ENCODE results near the gene PTX3.

PTX3 gene

DNA sequence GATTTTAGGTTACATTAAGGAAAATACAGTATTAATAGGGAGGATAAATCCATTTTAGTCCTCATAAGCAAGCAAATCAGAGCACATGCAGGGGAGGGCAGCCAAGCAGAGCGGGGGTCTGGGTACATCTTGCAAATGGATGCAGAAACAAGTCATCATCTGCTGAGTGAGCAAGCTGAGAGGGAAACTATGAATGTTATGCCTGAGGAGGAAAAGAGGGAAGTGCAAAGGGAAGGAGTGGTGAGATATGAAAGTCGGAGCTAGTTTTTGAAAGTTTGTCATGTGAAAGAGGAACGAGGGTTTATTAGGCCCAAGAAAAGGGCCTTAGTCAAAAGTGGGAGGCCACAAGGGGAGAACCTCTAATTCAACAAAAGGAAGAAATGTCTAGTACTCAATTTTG, 15.4 kb downstream of the PTX3 start:
- Histone ChIP-seq H3K9me3 (ENCODE audit: insufficient read depth, low read depth, low read length) (no peaks in the 10 kb centered on the region), H3K27ac (ENCODE audit: low read depth, low read length) (no peak overlapping the region), H3K79me1 (ENCODE audit: low read length) (no peaks in the 10 kb centered on the region), H2BK5ac (ENCODE audit: low read depth, low read length, poor library complexity) (no peak overlapping the region), H4K12ac (ENCODE audit: low read depth, low read length) (no peak overlapping the region), H3K27me3 (ENCODE audit: insufficient read depth, low read length) (no peaks in the 10 kb centered on the region), H3K79me2 (ENCODE audit: control insufficient read depth, insufficient read depth, low read length, poor library complexity) (no peaks in the 10 kb centered on the region), H3K4ac (ENCODE audit: low read depth, low read length) (no peak overlapping the region), H2AFZ (ENCODE audit: insufficient read depth, low read length, poor library complexity) (no peak overlapping the region), H3K23ac (ENCODE audit: low read length) (no peak overlapping the region), H2BK120ac (ENCODE audit: insufficient read depth, low read length, poor library complexity) (no peak overlapping the region), H4K91ac (ENCODE audit: low read depth, low read length) (no peak overlapping the region), H3K4me1 (ENCODE audit: control insufficient read depth in 1 of 2, insufficient read depth in 2 of 2, low read length in 2 of 2) (no peaks in the 10 kb centered on the region), H3K4me2 (ENCODE audit: low read length) (no peak overlapping the region), H3K14ac (ENCODE audit: low read length) (no peak overlapping the region), H3K36me3 (ENCODE audit: control insufficient read depth in 1 of 2, insufficient read depth in 2 of 2, low read length in 2 of 2) (no peaks in the 10 kb centered on the region), H3K4me3 (ENCODE audit: low read depth, low read length) (no peak overlapping the region), H2AK5ac (ENCODE audit: low read length) (no peak overlapping the region), H2BK12ac (ENCODE audit: low read length) (no peak overlapping the region), H4K8ac (ENCODE audit: low read depth, low read length) (no peak overlapping the region), H3K9ac (ENCODE audit: low read length) (no peak overlapping the region), H3K18ac (ENCODE audit: low read length) (no peak overlapping the region)
- WGBS (ENCODE audit: extremely low coverage, insufficient coverage, insufficient read length), result no CpG with 5 or more reads among the region's 3 CpGs
- DNase-seq, result no peak

DNA sequence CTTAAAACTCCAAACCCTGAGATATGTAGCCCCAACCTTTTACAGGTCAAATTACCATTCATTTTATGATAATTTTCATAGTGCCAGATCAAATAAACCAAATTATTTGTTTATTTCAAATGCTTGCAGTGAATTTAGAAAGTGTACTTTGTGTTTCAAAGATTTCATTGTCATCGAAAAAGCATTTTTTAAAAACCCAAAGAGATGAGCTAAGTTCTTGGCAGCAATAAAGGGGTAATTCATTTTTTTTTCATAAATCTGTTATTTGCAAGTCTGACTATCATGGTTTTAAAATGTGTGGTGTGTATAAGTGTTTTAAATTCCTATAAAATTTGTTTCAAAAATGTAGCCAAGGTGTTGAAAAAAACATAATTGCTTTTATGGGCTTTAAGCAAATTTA, 17.2 kb downstream of the PTX3 start:
- no peak overlapping the region for H3K4ac ChIP-seq (ENCODE audit: low read depth, low read length)
- no peak overlapping the region for H4K91ac ChIP-seq (ENCODE audit: low read depth, low read length)
- H2BK5ac ChIP-seq (ENCODE audit: low read depth, low read length, poor library complexity), result no peak overlapping the region
- no peaks in the 10 kb centered on the region for H3K27me3 ChIP-seq (ENCODE audit: insufficient read depth, low read length)
- H4K8ac ChIP-seq (ENCODE audit: low read depth, low read length), result no peak overlapping the region
- H3K4me2 ChIP-seq (ENCODE audit: low read length), result no peak overlapping the region
- no peaks in the 10 kb centered on the region for H3K4me1 ChIP-seq (ENCODE audit: control insufficient read depth in 1 of 2, insufficient read depth in 2 of 2, low read length in 2 of 2)
- DNase-seq, result no peak
- H3K36me3 ChIP-seq (ENCODE audit: control insufficient read depth in 1 of 2, insufficient read depth in 2 of 2, low read length in 2 of 2), result no peaks in the 10 kb centered on the region
- WGBS (ENCODE audit: extremely low coverage, insufficient coverage, insufficient read length), result no CpG with 5 or more reads among the region's 1 CpG
- no peak overlapping the region for H2AK5ac ChIP-seq (ENCODE audit: low read length)
- no peak overlapping the region for H3K23ac ChIP-seq (ENCODE audit: low read length)
- no peak overlapping the region for H3K18ac ChIP-seq (ENCODE audit: low read length)
- no peak overlapping the region for H3K4me3 ChIP-seq (ENCODE audit: low read depth, low read length)
- H3K79me1 ChIP-seq (ENCODE audit: low read length), result no peaks in the 10 kb centered on the region
- H3K9ac ChIP-seq (ENCODE audit: low read length), result no peak overlapping the region
- no peaks in the 10 kb centered on the region for H3K79me2 ChIP-seq (ENCODE audit: control insufficient read depth, insufficient read depth, low read length, poor library complexity)
- H3K9me3 ChIP-seq (ENCODE audit: insufficient read depth, low read depth, low read length), result no peaks in the 10 kb centered on the region
- H2AFZ ChIP-seq (ENCODE audit: insufficient read depth, low read length, poor library complexity), result no peak overlapping the region
- H3K27ac ChIP-seq (ENCODE audit: low read depth, low read length), result no peak overlapping the region
- no peak overlapping the region for H4K12ac ChIP-seq (ENCODE audit: low read depth, low read length)
- H3K14ac ChIP-seq (ENCODE audit: low read length), result no peak overlapping the region
- no peak overlapping the region for H2BK12ac ChIP-seq (ENCODE audit: low read length)
- no peak overlapping the region for H2BK120ac ChIP-seq (ENCODE audit: insufficient read depth, low read length, poor library complexity)

GRCh38 chr3:157459706-157460105, 23.1 kb downstream of the PTX3 start:
- Histone ChIP-seq H3K27ac (ENCODE audit: low read depth, low read length) (no peak overlapping the region), H3K36me3 (ENCODE audit: control insufficient read depth in 1 of 2, insufficient read depth in 2 of 2, low read length in 2 of 2) (no peaks in the 10 kb centered on the region), H4K91ac (ENCODE audit: low read depth, low read length) (no peak overlapping the region), H3K4me3 (ENCODE audit: low read depth, low read length) (no peak overlapping the region), H3K14ac (ENCODE audit: low read length) (no peak overlapping the region), H2BK120ac (ENCODE audit: insufficient read depth, low read length, poor library complexity) (no peak overlapping the region), H3K9ac (ENCODE audit: low read length) (no peak overlapping the region), H3K79me2 (ENCODE audit: control insufficient read depth, insufficient read depth, low read length, poor library complexity) (no peaks in the 10 kb centered on the region), H3K23ac (ENCODE audit: low read length) (no peak overlapping the region), H3K79me1 (ENCODE audit: low read length) (no peaks in the 10 kb centered on the region), H2BK12ac (ENCODE audit: low read length) (no peak overlapping the region), H2AK5ac (ENCODE audit: low read length) (no peak overlapping the region), H3K4me1 (ENCODE audit: control insufficient read depth in 1 of 2, insufficient read depth in 2 of 2, low read length in 2 of 2) (no peaks in the 10 kb centered on the region), H3K4me2 (ENCODE audit: low read length) (no peak overlapping the region), H4K8ac (ENCODE audit: low read depth, low read length) (no peak overlapping the region), H3K9me3 (ENCODE audit: insufficient read depth, low read depth, low read length) (no peaks in the 10 kb centered on the region), H2AFZ (ENCODE audit: insufficient read depth, low read length, poor library complexity) (no peak overlapping the region), H3K27me3 (ENCODE audit: insufficient read depth, low read length) (no peaks in the 10 kb centered on the region), H2BK5ac (ENCODE audit: low read depth, low read length, poor library complexity) (no peak overlapping the region), H3K4ac (ENCODE audit: low read depth, low read length) (no peak overlapping the region), H3K18ac (ENCODE audit: low read length) (no peak overlapping the region), H4K12ac (ENCODE audit: low read depth, low read length) (no peak overlapping the region)
- DNase-seq, result peak in 1 of 2 donors; percentile 50
- WGBS (ENCODE audit: extremely low coverage, insufficient coverage, insufficient read length), result no CpG with 5 or more reads among the region's 2 CpGs

- H3K4me2 ChIP-seq (ENCODE audit: low read length), result no peak overlapping the region
- H3K9ac ChIP-seq (ENCODE audit: low read length), result no peak overlapping the region
- H3K4me3 ChIP-seq (ENCODE audit: low read depth, low read length), result no peak overlapping the region
- no peak for DNase-seq
- WGBS (ENCODE audit: extremely low coverage, insufficient coverage, insufficient read length), result no CpG with 5 or more reads among the region's 2 CpGs
- H2BK12ac ChIP-seq (ENCODE audit: low read length), result no peak overlapping the region
- no peak overlapping the region for H4K8ac ChIP-seq (ENCODE audit: low read depth, low read length)
- H3K27me3 ChIP-seq (ENCODE audit: insufficient read depth, low read length), result no peaks in the 10 kb centered on the region
- H3K79me1 ChIP-seq (ENCODE audit: low read length), result no peaks in the 10 kb centered on the region
- no peak overlapping the region for H3K27ac ChIP-seq (ENCODE audit: low read depth, low read length)
- H2AFZ ChIP-seq (ENCODE audit: insufficient read depth, low read length, poor library complexity), result no peak overlapping the region
- no peaks in the 10 kb centered on the region for H3K9me3 ChIP-seq (ENCODE audit: insufficient read depth, low read depth, low read length)
- H3K4ac ChIP-seq (ENCODE audit: low read depth, low read length), result no peak overlapping the region
- H3K14ac ChIP-seq (ENCODE audit: low read length), result no peak overlapping the region
- no peak overlapping the region for H2BK120ac ChIP-seq (ENCODE audit: insufficient read depth, low read length, poor library complexity)
- H3K4me1 ChIP-seq (ENCODE audit: control insufficient read depth in 1 of 2, insufficient read depth in 2 of 2, low read length in 2 of 2), result no peaks in the 10 kb centered on the region
- H3K23ac ChIP-seq (ENCODE audit: low read length), result no peak overlapping the region
- H2BK5ac ChIP-seq (ENCODE audit: low read depth, low read length, poor library complexity), result no peak overlapping the region
- H3K36me3 ChIP-seq (ENCODE audit: control insufficient read depth in 1 of 2, insufficient read depth in 2 of 2, low read length in 2 of 2), result no peaks in the 10 kb centered on the region
- no peak overlapping the region for H3K18ac ChIP-seq (ENCODE audit: low read length)
- no peak overlapping the region for H4K91ac ChIP-seq (ENCODE audit: low read depth, low read length)
- no peaks in the 10 kb centered on the region for H3K79me2 ChIP-seq (ENCODE audit: control insufficient read depth, insufficient read depth, low read length, poor library complexity)
- H2AK5ac ChIP-seq (ENCODE audit: low read length), result no peak overlapping the region
- H4K12ac ChIP-seq (ENCODE audit: low read depth, low read length), result no peak overlapping the region
Measured at GRCh38 chr3:157460253-157460652, 23.6 kb downstream of the PTX3 start.
